ENCODE measurements around the gene NRIP1. TPM values are rescaled to one million over a fixed set of nuclear protein-coding genes. Genes with fewer than 3 reads are reported as not detected.

NRIP1 gene
- polyA plus RNA-seq, 3 donors = 6.0 to 22.8 (median 7.2) TPM

DNA sequence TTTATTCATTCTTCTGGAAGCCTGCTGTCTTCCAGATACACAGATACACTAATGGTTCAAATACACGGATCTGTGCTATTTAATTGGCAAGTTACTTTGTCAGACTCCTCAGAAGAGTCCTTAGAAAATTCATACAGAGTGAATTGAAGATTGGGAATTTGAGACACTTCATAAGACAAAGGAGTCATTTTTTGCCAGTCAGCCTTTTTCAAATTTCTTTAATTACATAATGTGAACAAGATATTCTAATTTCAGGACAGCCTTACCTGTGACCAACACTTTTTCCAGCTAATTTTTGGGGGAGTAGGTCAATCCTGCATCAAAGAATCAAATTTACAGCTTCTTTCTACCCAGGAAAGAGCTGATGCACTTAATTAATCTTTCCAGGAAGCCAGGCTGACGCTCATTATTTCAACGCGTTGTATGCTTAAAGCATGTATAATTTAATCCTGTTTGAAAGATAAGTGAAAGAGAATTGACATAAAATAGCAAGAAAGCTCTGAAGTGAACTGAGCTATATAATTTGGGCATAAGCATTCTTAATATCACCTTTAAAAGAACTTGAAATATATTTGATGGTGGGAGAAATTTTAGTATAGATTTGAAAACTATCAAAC is 12.8 kb upstream of the NRIP1 start:
- H3K27ac ChIP-seq (ENCODE audit: low read depth, low read length) = no peak overlapping the region
- WGBS, 3 donors = 61 to 73% (median 64%) methylated on average over 4 of the region's 4 CpGs

DNA sequence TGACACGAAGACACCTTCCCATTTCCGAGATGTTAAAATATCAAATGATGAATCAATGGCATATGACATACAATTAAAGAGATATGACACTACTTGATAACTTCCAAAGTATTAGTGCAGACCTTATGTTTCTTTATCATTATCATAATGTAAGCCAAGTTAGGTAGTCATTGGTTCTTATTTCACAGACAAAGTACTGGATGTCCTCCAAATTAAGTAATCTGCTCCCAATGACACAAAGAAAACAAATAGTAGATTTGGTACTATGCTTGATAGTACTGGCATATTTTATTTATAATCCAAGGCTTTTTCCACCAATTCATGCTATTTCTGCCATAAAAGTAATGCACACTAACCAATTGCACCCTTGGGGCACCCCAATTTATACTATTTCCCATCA is 11.9 kb upstream of the NRIP1 start:
- H3K27ac ChIP-seq (ENCODE audit: low read depth, low read length) = no peak overlapping the region
- WGBS, 3 donors = 52 to 93% (median 89%) methylated on average over 2 of the region's 2 CpGs

DNA sequence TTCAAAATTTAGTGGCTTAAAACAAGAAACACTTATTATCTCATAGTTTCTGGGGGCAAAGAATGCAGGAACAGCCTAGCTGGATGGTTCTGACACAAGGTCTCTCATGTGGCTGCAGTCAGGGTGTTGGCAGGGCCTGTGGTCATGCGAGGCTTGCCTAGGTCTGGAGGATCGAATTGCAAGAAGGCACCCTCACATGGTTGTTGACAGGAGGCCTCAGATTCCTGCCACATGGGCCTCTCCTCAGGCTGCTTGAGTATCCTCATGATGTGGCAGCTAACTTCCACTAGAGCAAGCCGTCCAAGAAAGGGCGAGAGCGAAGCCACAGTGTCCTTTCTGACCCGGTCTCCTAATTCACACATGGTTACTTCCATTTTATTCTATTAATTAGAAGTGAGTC is 6.2 kb upstream of the NRIP1 start:
- whole genome bisulfite sequencing, 3 donors = 91 to 93% (median 93%) methylated on average over 6 of the region's 6 CpGs
- no peak overlapping the region for H3K27ac ChIP-seq (ENCODE audit: low read depth, low read length)

DNA sequence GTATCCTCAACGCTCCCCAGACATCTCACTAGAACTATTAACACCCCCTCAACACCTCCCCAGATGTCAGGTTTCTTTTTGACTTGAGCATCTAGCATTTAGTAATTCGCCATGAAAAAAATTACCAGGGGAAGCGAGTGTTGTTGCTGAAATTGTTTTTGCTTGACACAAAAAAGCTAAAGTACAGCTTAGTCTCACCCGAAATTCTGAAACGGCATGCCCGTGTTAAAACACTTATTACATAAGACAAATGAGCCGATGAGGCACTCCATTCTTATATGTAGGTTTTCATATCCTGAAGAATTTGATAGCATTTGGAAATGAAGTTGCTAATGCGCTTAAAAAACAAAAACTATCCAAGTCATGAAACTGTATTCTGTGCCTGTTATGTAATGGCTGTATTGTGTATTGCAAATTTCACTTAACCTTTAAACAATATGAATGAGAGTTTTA is 1.3 kb upstream of the NRIP1 start:
- 0 to 2% (median 1%) methylated on average over 8 of the region's 8 CpGs for WGBS, 3 donors
- no peak overlapping the region for H3K27ac ChIP-seq (ENCODE audit: low read depth, low read length)

DNA sequence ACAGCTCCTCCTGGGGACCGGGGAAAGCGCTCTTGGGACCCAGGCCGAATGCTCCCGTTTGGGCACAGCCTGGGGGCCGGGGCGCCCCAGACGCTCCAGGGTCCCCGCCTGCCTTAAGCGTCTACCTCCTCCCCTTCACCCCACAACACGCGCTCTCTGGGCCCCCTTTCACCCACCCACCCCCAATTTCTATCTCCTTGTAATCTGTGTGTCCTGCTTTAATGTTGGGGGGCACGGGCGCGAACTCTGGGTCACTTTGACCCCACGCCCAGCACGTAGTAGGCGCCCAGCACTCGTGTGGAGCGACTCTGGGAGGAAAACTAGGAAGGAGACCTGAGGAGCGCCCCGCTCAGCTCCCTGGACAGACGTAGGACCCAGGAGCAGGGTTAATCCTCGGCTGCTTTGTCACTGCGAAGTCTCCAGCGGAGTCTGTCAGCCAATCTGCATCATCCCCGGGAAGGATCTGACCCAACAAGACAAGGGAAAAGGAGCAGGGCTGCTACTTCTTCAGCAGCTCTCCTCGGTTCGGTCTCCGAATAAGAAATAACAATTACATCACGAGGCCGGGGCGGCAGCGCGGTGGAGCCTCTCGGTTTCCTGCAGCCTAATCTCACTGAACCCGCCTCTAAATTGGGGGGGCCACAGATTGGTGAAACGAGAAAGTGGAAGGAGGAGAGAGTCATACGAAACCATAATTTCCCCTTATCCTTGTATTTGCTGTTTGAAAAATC is 757 bp upstream of the NRIP1 start:
- peak overlapping the region; percentile 57 for H3K27ac ChIP-seq (ENCODE audit: low read depth, low read length)
- 0 to 1% (median 1%) methylated on average over 36 to 38 of the region's 38 CpGs for WGBS, 3 donors

DNA sequence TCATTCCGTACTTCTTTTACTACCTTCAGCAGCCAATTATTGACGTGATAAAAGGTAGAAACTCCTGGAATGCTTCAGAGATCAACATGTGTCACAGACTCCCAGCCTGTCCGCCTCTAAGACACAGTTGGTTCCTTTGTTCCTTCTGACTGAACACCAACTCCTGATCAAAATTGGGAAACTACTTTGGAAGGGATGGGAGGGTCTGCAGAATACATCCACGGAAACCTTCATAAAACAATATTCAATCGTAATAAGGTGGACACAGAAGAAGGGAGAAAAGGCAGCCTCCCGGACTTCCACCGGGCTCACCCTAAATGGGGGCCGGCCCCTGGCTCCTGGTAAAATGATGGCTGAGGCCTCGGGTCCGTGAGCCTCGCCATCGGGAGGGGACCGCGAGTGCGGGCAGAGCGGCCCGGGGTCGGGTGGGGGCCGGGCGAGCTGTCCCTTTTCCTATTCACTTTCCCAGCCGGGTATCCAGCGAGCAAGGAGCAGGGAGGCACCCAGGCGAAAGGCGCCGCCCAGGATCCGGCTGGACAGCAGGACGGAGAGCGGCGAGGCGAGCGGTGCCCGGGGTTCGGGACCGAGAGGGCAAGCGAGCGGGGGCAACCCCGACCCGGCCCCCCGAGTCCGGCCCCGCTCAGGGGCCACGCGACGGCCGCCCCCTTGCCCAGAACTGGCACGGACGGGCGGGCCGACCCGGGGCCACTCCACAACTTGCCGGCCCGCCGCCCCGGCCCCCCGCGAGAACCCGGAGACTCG is 805 bp downstream of the NRIP1 start:
- WGBS, 3 donors = 0 to 1% (median 1%) methylated on average over 40 to 58 of the region's 58 CpGs
- peak overlapping the region; percentile 57 for H3K27ac ChIP-seq (ENCODE audit: low read depth, low read length)

DNA sequence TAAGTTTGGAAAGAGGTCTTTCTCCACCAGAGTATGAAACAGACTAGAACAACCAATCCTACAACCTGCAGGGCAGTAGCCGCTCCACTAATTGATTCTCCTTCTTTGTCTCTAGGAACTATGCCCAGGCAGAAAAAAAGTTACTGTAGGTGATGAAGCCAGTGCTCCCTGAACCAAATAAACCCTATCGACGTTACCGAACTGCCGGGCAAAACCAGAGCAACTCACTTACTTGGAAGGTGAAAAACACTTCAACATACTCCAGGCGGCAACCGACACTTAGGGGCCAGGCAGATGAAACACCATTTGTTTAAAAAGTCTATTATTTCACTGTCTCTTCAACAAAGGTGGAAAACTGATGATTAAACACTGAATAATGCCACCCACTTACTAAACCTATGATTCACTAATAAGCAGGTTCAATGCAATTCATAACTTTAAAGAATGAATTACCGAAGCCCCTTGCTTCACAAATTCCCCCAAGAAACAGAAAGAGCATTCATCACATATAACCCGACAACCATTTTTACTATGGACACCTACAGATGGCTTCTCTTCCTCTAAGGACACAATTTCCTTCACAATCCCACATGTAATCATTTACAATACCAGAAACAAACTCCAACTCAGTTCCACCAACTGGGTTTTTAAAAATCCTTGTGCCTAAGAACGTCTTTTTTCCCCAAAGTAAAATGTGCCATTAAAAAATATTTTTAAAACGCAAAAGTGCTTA is 1.6 kb downstream of the NRIP1 start:
- 4 to 9% (median 7%) methylated on average over 11 of the region's 11 CpGs for WGBS, 3 donors
- H3K27ac ChIP-seq (ENCODE audit: low read depth, low read length) = no peak overlapping the region

DNA sequence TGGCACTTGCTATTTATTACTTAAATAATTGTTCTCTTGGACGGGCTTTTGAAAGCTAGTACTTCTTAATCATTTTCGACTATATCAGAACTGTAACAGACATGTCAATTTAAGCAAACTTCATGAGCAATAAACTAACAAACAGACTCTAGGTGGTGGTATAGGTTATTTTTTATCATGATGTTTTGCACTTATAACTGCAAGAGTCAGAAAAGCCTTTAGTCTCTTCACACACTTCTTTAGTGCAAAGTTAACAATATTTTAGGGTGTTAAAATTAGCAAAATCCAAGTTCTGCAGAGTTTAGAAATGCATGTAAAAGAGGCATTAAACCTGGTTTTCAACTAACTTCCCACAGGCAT is 2.2 kb downstream of the NRIP1 start:
- 10 to 18% (median 11%) methylated on average over 2 of the region's 2 CpGs for WGBS, 3 donors
- H3K27ac ChIP-seq (ENCODE audit: low read depth, low read length) = no peak overlapping the region

DNA sequence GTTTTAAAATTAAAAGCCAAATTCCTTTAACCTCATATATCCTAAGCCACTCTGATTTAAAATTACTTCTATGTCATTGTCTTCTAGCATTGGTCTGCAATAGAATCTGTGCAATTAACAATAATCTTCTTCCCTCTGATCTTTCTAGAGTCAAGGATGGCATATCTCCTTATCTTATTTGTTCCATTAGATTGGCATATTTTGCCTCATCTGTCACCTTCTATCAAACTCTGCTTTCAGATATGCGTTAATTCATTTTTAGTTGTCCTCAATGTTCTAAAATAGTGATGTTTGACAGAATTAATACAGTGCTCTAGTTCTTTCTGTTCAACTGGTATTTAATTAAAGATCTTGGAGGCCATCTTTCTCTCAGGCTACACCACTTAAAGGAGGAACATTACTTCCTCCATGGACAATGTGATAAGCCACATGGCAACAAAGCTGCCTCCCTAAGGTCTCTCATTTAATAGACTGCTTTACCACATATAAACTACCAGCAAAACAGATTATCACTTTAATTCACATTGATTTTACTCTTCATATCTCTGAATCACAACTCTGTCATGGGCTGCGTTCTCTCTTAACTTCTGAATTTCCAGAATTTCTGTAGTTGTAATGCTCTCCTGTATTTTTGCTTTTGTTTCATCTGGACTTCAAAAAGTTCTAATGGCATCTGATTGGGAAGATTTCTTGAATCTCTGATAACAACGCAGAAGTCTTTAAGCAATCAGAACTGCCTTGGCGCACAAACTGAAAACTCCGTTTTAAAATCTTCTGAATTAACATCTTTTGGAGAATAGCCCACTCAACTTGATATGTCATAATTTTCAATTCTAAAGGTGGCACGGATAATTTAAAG is 2.8 kb downstream of the NRIP1 start:
- 23 to 30% (median 25%) methylated on average over 6 of the region's 6 CpGs for whole genome bisulfite sequencing, 3 donors
- no peak overlapping the region for H3K27ac ChIP-seq (ENCODE audit: low read depth, low read length)

DNA sequence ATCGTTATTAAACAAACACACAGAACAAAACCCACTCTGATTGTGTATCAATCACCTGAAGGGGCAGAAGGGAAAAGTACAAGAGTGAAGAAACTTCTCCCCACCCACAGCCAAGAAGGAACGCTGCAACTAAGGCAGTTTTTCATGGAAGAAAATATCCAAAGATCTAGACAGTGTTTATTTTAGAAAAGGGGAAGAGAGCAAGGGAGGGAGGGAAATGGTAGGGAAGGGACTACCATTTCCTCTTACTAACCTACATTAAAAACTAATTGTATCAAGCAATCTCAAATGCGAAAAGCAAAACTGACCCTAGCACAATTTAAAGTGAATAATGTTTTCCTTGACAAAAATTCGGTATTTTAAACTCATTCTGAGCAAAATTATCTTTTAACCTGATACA is 3.5 kb downstream of the NRIP1 start:
- 22 to 42% (median 25%) methylated on average over 4 of the region's 4 CpGs for WGBS, 3 donors
- no peak overlapping the region for H3K27ac ChIP-seq (ENCODE audit: low read depth, low read length)

DNA sequence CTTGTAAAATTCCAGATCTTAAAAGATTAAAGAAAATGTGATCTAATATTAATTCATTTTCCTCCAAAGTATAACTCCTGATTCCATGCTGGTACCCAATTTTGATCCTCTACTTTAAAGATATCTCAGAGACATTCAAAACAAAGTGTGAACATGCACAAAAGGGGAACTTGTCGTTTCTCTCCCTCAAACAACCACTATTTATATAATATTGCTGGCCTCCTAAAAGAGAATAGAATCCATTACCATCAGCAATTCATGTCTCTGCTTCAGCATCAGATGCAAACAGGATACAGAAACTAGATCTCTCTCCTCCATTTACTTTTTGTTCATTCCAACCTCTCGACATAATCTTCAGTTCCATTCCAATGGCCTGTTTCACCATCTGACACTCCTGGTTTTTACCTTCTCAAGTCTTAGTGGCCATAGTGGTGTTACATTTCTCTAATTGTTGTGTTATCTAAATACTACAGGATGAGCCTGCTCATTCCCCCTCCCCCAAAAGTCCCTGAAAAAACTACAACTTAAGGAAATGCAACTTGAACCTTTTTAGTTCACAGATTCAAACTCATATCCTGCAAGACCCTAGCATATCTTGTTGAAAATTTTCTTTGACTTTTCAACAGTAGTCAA is 4.1 kb downstream of the NRIP1 start:
- WGBS, 3 donors = 35 to 56% (median 38%) methylated on average over 2 of the region's 2 CpGs
- H3K27ac ChIP-seq (ENCODE audit: low read depth, low read length) = no peak overlapping the region

DNA sequence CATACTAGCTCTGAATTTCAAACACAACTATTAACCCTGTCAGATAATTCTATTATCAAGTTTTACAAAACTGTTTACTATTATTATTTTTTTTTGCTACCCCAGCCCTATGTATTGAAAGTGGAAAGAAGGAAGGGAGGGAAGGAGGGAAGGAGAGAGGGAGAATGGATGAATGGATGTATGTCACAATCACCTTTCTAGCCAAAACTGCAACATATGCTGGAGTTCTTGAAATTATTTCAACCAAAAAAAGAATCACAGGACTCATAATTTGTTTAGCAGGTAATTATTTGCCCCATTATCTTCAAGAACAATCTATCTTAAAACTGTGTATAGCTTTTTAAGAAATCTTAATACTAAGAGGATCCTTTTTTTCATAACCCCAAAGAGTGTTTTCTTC is 5.4 kb downstream of the NRIP1 start:
- H3K27ac ChIP-seq (ENCODE audit: low read depth, low read length) = no peak overlapping the region

DNA sequence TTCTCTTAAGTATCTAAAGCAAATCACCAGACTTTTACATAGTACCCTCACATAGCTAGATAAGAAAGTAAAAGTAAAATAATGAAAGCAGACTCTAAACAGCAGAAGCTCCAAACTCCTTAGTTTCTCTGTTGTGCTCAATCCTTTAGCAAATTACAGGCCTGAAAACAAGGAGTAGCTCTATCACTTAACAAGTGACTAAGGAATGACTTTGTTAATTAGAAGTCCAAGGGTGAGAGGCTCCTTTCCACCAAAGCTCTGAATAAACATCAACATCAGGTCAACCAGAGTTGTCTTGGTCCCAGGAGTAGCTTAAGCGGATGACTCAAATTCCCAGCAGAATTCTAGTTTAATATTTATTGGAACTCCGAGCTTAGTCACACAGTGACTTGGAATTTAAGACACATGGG is 5.9 kb downstream of the NRIP1 start:
- no peak overlapping the region for H3K27ac ChIP-seq (ENCODE audit: low read depth, low read length)
- 36 to 47% (median 38%) methylated on average over 2 of the region's 2 CpGs for WGBS, 3 donors

DNA sequence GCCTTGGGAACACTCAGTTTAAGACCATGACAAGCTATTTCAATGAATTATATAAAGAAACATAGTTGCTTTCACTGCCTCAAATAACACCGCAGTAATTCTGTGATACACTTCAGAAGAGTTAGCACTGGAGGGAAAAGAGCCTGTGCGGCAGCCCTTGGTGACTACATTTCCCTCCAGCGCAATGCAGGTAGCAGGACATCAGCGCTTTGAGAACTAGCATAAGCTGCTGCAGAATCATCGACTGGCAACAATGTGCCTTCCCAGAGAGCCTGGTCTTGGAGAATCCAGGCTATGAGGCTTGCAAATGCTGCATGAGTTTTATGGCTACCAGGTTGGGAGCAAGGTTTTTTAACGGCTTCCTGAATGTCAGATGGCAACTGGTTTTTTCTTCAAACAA is 7.5 kb downstream of the NRIP1 start:
- no peak overlapping the region for H3K27ac ChIP-seq (ENCODE audit: low read depth, low read length)
- WGBS, 3 donors = 35 to 41% (median 36%) methylated on average over 6 of the region's 6 CpGs

DNA sequence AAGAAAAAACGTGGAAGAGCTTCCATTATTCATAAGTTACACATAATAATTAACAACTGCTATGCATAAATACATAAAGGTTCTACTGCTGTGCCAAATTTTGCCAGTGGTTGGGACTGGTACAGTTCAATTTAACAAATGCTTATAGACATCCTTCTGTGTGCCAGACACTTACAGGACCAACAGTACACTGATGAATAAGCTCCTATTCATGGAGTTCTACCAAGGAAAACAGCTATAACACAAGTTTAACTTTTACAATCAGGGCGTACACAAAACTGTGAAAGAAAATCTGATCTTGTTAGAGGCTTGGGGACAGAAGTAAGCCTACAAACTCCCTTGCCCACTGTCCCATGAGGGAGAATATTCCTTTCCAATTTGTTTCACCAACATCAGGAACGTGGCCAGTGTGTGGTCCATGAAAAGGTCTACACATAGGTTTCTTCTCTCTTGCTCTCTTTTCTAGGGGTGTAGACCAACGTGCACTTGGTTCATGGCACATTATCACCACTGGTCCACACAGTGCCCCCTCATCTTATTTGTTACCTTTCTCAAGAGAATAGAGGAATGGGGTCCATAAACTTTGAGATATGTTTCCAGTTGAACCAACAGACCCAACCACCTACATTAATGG is 10.1 kb downstream of the NRIP1 start:
- 59 to 83% (median 63%) methylated on average over 4 of the region's 4 CpGs for WGBS, 3 donors
- no peak overlapping the region for H3K27ac ChIP-seq (ENCODE audit: low read depth, low read length)

DNA sequence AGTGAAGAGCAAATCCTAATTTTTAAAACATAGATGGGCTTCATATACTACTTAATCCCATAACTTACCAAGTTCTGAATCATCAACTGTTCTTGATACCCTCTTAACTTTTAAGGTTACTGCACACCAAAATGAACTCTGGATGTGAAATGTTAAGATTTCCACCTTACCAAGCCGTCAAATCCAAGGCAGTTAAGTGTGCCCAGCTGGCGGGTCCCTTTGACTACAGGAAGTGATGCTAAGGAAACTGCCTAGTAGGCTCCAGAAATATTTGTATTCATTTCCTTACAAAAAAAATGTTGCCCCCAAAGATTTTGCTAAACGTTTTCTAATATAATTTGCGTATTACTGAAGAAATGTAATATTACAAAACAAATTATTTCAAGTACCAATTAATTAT is 10.7 kb downstream of the NRIP1 start:
- no peak overlapping the region for H3K27ac ChIP-seq (ENCODE audit: low read depth, low read length)
- 31 to 59% (median 41%) methylated on average over 4 of the region's 4 CpGs for WGBS, 3 donors

DNA sequence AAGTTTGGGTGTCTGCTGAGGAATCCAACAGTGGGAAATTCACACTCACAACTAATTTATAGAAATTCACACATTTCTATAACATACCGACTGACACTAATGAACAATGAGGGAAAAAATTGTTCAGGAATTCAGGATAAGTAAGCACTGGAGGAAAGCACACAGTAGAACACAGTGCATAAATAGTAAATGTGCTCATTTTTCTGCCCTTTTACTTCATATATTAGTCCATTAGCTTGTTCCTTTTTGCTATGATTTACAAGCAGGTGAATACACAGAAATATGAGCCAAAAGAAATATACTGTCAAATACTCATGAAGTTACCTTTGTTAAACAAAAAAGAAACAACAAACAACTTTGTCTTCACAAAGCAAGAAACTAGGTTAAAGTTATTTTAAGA is 11.3 kb downstream of the NRIP1 start:
- no peak overlapping the region for H3K27ac ChIP-seq (ENCODE audit: low read depth, low read length)
- 41 to 54% (median 45%) methylated on average over 1 of the region's 1 CpG for WGBS, 3 donors

All from adipose tissue (tissue), 3 donors.